Occipital lobe (tissue), 2 donors: ENCODE results near the gene EML1. TPM values are rescaled to one million over a fixed set of nuclear protein-coding genes. Genes with fewer than 3 reads are reported as not detected.
"Not testable (repeated sequence)": the region's sequence is repeated elsewhere in the genome, so short reads cannot be mapped to it uniquely, and the experiment has no call there.

Source experiments
- DNase-seq: peaks from one replicate; lab custom pipeline; 2025; lab: John Stamatoyannopoulos, UW
- total RNA-seq: library from RNA; depleted of rRNA; stranded (reverse); fragments of >200 nt; gene quantifications from one replicate; pipeline ENCODE4 v1.2.3, GENCODE V29; 2014

Gene EML1
- total RNA-seq, 1 donor from 2014 or later = 137 TPM

GRCh38 chr14:99936738-99937474 lies 143.7 kb downstream of the EML1 start:
- DNase-seq = no peak

GRCh38 chr14:99937475-99938244 lies 144.4 kb downstream of the EML1 start:
- no peak for DNase-seq

GRCh38 chr14:99938376-99938775 lies 145.2 kb downstream of the EML1 start:
- DNase-seq = no peak

GRCh38 chr14:99938896-99939295 lies 145.7 kb downstream of the EML1 start:
- no peak for DNase-seq

- no peak for DNase-seq
Measured at GRCh38 chr14:99939421-99939820, 146.2 kb downstream of the EML1 start.

GRCh38 chr14:99940064-99940463 lies 146.9 kb downstream of the EML1 start:
- DNase-seq = no peak

GRCh38 chr14:99941211-99941610 lies 148.0 kb downstream of the EML1 start:
- no peak for DNase-seq

GRCh38 chr14:99943620-99944019 lies 150.4 kb downstream of the EML1 start:
- DNase-seq = no peak

GRCh38 chr14:99944241-99944651 lies 151.0 kb downstream of the EML1 start:
- DNase-seq = no peak

GRCh38 chr14:99945732-99946651 lies 152.8 kb downstream of the EML1 start:
- no peak for DNase-seq

GRCh38 chr14:99946652-99947489 lies 153.7 kb downstream of the EML1 start:
- DNase-seq = no peak

- DNase-seq = no peak
Measured at GRCh38 chr14:99947695-99948094, 154.5 kb downstream of the EML1 start.

- not testable (repeated sequence) for DNase-seq
Measured at GRCh38 chr14:99949011-99949732, 156.0 kb downstream of the EML1 start.

- DNase-seq = no peak
Measured at GRCh38 chr14:99950181-99950580, 157.0 kb downstream of the EML1 start.

GRCh38 chr14:99951085-99951484 lies 157.9 kb downstream of the EML1 start:
- DNase-seq = no peak

- DNase-seq = no peak
Measured at GRCh38 chr14:99952039-99952438, 158.8 kb downstream of the EML1 start.

- DNase-seq = no peak
Measured at GRCh38 chr14:99952453-99952852, 159.2 kb downstream of the EML1 start.

- DNase-seq = no peak
Measured at GRCh38 chr14:99955826-99956455, 162.7 kb downstream of the EML1 start.

- no peak for DNase-seq
Measured at GRCh38 chr14:99958380-99958779, 165.2 kb downstream of the EML1 start.
